SKM-1 (cell line): ENCODE measurements around the gene ZHX3.

Source experiments
- DNase-seq: peaks from one replicate; lab custom pipeline; 2025; ENCODE audit not compliant: unreplicated experiment; lab: John Stamatoyannopoulos, UW

ZHX3 gene

DNA sequence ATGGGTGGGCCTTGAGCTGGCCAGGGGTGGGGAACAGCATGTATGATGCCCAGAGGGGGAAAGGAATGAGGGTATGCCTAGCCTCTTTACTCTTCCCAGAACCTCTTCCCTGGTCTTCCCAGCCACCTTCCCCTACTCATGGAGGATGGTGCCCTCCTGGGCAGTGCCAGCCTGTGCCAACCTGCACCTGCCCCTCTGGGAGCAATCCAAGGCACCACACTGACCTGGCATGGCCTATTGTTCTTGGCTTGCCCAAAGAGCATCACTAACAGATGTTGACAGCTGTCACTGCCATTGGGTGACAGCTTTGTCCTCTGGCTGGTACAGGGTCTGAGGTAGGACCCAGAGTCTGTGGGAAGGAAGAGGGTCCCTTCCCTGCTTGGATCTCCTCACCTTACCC is 36.0 kb upstream of the ZHX3 start:
- no peak for DNase-seq

DNA sequence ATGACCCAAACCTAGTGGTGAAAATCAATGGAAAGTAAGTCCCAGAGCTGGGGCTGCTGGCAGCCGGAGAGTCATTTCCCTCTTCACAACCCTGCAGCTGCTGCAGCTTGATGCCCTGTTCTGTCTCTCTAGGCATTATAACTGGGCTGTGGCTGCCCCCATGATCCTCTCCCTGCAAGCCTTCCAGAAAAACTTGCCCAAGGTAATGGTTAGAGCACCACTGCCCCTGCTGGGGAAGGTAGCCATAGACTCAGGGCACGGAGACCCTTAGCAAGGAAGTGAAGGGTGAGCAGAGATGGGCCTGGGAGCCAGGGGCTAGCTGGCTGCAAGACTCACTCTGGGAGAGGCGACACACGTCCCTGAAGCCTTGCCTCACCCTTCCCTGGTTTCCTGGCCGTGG is 35.1 kb upstream of the ZHX3 start:
- DNase-seq: no peak

DNA sequence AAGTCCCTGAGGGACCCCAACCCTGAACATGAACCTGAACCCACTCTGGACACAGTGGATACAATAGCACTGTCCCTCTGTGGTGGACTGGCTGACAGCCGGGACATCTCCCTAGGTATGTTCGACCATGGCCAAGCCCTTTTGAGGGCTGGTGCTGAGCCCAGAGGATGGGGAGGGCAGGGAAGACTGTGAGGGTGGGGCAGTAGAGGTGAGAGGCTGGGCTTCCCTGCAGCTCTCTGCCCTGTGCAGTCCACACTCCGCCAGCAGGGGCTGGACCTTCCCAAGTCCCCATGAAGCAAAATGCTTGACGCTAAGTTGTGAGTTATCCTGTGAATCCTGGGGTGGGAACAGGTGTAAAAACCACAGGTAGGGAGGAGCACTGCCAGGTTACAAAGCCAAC is 34.6 kb upstream of the ZHX3 start:
- no peak for DNase-seq

DNA sequence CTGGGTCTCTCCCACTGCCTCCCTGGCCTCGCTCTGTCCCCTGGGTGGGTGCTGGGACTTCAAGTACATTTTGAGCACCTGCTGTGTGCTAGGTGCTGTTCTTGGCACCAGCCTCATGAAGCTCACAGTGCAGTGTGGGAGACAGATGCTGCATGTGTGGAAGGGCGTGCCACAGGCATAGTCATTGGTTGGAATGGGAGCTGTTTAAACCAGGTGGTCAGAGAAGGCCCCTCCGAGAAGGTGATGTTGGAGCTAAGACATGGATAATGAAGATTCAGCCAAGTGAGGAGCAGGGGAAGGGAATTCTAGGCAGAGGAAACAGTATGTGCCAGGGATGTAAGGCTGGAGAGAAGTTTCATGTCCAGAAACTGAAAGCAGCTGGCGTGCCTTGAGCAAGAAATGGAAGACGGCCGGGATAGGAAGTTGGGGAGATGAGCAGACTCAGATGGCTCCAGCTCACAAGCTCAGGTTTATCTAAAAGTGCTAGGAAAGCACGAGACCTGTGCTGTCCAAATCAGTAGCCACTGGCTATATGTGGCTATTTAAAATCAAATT is 33.0 kb upstream of the ZHX3 start:
- DNase-seq: no peak

DNA sequence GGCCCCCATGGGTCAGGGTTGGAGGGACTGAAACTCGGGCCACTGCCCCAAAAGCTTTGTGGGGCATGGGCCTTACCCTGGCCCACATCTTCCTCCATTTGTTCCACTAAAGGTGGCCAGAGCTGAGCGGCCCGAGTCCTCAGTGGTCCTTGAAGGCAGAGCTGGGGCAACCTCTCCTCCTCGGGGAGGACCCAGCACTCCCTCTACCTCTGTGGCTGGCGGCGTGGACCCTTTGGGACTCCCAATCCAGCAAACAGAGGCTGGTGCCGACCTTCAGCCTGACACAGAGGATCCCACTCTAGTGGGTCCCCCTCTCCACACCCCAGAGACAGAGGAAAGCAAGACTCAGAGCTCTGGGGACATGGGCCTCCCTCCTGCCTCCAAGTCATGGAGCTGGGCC is 32.4 kb upstream of the ZHX3 start:
- no peak for DNase-seq

DNA sequence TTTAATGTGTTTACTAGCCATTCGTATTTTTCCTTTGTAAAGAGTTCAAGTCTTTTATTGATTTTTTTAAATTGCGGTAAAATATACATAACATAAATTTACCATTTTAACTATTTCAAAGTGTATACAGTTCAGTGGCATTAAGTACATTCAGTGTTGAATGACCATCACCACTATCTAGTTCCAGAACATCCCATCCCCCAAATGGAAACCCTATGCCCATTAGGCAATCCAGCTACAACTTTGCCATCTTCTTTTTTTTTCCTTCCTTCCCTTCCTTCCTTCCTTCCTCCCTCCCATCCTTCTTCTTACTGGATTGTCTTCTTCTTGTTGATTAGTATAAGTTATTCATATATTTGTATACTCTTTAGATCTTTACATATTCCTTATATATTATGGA is 31.7 kb upstream of the ZHX3 start:
- DNase-seq: no peak

DNA sequence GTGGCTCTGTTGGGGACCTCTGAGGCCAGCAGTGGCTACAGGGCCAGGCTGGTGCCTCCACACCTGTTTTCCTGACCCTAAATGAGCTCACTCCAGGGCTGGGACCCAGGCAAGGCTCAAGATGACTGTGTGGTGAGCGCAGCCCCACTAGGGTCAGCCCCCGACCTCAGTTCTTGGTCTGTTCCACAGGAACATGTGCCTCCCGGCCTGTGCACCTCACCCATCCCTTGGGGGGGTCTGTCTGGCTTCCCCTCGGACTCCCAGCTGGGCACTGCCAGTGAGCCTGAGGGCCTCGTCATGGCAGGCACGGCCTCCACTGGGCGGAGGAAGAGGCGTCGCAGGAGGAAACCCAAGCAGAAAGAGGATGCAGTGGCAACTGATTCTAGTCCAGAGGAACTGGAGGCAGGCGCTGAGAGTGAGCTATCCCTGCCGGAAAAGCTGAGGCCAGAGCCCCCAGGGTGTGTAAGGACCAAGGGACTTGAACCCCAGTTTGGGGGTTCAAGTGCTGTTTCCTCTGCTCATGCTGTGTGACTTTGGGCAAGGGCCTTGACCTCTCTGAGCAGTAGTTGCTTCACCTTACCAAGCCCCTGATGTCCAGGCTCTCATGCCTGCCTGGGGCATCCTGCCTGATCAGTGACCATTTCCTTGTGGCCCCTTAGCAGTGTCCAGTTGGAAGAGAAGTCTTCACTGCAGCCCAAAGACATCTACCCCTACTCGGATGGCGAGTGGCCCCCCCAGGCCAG is 31.1 kb upstream of the ZHX3 start:
- no peak for DNase-seq

DNA sequence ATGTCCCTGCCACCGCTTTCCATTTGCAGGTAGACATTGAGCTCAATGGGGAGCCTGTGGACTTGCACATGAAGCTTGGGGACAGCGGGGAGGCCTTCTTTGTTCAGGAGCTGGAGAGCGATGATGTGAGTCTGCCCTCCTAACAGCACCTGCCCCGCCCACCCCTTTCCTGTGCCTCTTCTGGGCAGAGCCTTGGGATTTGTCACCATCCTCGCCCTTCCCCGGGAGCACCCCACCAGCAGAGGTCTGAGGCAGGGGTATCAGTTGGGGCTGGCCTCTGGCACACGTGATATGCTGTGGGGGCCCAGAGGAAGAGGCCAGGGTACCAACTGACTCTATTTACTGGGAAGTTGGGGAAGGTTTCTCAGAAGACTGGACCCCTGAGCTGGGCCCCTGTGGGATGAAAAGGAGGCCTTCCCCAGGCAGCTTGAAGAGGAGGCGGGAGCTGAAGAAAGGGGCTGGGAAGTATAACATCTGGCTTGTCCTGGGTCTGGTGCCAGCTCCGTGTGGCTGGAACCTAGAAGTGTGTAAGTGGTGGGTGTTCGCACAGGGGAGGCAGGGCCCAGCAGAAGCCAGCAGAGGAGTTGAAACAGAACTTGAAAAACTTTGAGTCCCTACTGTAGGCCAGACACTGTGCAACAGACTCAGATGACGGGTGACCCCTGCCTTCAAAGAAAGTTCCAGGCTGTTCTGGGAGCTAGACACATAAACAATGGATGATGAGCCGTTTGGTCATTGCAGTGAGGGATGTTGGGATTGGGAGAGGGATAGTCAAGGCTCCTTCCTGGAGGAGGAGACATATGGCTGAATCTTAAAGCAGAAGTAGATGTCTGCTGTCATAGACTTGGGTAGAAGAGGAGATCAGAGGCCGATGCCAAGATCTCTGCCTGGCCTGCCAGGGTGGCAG is 30.2 kb upstream of the ZHX3 start:
- DNase-seq: no peak

DNA sequence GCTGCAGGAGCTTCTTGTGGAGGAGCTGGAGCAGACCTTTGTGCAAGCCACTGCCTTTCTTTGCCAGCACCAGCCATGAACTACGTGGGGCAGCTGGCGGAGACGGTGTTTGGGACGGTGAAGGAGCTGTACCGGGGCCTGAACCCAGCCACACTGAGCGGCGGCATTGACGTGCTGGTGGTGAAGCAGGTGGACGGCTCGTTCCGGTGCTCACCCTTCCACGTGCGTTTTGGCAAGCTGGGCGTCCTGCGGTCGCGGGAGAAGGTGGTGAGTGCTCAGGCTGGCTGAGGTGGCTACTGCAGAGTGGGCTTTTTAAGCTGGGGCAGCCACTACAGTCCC is 28.2 kb upstream of the ZHX3 start:
- no peak for DNase-seq

DNA sequence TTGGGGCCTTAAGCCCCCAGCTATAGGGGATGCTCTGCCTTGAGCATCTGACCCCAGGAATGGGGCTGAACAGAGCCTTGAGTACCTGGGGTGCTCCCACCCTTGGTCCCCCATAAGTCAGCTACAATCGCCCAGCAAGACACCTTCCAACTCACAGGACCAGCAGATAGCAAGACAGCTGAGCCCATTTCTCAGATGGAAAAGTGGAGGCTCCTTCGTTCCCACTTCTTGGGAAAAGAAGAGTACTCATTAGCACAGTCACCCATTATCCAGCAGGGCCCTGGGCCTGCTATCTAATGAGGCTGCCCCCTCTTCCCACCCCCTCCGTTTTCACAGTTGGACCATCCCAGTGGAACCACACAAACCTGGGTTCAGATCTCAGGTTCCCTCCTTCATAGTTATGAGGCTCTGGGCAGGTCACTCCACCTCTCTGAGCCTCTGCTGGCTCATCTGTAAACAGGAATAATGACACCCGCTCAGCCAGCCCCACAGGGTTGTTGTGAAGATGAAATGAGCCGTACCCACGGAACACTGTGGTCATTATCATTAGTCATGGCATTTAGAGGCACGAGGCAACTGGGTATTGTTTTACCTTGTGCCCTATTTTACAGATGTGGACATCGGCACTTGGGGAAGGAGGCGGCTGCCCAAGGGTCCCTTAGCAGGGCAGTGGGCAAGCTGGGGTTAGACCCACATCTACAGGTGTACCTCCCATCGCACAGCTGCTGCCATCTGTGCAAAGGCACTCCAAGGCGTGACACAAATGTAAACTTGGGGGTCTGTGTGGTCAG is 27.6 kb upstream of the ZHX3 start:
- no peak for DNase-seq

DNA sequence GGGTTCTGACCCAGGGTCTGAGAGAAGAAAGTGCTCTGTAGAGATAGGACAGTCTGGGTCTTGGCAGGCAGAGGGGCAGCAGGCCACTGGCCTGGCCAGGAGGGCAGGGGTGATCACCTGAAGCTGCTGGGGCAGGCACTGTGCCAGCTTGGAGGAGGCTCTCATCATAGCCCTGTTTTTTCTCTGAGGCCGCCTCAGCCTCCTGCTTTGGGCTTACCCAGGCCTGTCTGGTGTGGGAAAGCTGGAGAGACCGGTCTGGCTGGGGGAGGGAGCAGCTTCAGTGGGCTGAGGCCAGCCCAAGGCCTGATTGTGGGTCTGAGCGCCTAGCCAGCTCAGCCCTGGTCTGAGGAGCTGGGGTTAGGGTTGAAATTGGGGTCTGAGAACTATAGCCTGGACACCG is 26.9 kb upstream of the ZHX3 start:
- DNase-seq: no peak

DNA sequence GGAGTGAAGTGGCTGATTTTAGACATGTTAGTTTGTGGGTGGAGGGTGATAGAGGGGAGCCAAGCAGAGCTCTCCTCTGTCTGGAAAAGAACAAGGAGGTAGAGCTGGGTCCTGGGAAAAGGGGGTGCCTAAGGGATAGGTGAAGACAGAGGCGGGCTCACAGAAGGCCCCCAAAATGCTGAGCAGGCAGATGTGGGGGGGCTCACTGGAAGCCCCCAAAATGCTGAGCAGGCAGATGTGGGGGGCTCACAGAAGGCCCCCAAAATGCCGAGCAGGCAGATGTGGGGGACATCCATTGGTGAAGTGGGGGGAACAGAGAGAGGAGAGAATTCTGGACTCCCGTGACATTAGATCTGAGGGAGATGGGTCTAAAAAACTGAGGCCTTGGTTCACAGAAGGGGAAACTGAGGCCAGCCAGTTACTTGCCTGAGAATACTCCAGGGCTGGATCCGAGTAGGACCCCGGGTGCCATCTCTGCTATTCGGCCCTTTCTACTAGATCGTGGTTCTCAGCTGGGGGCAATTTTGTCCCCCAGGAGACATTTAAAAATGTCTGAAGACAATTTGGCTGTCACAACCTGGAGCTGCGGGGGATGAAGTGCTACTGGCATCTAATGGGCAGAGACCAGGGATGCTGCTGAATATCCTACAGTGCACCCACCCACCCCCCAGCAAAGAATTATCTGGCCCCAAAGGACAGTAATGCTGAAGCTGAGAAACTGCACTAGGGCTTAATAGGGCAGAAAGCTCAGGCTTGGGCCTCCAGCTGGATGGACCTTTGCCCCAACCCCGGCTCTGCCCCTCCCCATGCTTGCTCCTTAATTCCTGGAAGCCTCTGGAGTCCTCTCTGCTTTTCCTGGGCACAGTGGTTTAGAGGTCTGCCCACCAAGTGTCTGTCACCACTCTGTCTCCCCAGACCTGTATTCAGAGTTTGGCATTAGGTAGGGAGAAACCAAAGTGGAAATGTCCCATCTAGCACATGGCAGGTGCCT is 25.2 kb upstream of the ZHX3 start:
- no peak for DNase-seq

DNA sequence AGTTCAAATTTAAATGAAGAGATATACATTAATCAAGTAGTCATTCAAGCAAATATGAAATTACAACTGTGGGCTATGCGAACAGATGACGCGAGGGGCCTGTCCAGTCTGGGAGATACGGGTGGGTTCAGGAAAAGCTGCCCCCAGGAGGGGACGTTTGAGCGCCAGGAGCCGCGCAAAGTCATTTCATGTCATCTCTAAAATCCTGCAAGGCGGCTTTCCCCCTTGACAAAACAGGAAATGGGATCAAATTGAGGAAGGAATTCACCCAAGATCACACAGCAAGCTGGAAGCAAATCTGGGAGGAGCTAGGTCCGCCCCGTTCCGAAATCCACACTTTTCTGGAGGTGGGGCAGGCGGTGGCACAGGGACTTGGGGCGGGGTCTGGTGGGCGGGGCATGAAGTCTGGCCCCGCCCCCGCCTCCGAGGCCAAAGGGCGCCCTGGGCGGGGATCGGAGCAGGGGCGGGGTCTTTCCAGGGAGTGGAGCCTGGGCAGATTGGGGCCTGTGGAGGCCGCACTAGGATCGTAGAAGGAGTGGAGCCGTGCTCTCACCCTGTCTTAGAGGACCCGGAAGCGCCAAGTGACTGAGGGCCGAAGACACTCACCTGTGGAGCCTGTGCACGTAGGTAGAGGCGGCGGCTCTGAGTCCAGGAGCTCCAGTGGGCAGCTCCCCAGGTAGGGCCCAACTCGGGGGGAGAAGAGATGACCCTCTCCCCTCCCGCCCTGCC is 23.0 kb upstream of the ZHX3 start, which contains the start of gene LPIN3:
LPIN3 (plus strand) TSS at position 495 of the 729 bp plus-strand sequence. CDS start 4,983 bp downstream, outside the sequence.
- no peak for DNase-seq

DNA sequence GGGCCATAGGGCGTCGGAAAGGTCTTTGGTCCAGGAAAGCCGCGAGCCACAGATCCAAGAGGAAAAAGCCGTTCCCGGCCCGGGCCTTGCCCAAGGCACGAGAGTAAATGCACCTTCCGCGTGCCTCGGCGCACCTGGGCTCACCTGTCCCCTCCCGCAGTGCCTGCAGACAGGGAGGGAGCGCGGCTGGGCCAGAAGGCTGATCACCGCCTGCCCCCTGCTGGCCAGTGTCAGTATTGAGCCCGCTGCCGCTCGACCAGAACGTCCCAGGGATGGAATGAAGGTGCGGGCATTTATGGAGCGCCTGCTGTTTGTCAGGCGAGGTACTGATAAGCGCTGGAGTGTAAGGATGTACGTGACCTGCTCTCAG is 22.4 kb upstream of the ZHX3 start:
- DNase-seq: peak; percentile 51

DNA sequence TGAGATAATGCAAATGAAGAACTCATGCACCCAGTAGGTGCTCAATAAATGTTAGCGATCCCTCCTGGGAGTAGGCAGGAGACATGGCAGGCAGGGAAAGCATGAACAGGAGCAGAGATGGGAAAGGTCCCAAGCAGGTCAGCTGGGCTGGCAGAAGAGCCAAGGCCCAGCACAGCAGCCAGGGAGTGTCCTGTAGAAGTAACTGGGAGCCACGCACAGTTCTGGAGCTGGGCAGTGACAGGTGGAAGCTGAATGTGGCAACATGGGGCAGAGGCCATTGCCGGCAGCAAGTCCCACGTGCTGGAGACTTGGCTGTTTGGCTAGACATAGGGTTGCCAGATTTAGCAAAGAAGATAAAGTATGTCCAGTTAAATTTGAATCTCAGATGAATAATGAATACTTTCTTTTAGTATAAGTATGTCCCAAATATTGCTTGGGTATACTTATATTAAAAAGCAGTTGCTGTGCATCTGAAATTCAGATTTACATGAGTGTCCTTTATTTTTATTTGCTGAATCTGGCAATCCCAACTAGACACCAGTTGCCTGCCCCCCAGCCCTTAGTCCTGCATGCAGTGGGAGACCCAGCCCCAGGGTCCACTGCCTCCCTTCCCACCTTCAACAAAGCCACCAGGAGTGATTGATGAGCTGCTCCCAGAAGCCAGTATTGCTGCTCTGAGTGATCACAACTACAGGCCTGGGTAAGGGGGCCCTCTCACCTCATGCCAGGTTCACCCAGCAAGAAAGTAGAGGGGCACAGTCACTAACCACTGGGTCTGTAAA is 19.4 kb upstream of the ZHX3 start:
- DNase-seq: no peak

DNA sequence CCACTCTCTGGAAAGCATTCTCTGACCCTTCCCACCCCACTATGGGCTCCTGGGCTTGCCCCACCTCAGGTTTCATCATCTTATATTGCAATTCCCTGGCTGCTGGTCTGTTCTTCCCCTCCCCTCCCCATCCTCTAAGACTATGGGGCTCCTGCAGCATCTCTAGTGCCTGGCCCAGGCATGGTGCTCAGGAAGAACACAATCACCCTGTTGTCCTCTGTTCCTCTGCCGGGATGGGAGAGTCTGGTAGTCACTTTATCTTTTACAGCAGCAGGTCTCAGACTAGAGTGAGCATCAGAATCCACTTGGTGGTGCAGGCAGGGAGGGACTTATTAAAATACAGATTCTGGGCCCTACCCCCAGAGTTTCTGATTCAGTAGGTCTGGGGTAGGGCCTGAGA is 18.1 kb upstream of the ZHX3 start:
- no peak for DNase-seq

DNA sequence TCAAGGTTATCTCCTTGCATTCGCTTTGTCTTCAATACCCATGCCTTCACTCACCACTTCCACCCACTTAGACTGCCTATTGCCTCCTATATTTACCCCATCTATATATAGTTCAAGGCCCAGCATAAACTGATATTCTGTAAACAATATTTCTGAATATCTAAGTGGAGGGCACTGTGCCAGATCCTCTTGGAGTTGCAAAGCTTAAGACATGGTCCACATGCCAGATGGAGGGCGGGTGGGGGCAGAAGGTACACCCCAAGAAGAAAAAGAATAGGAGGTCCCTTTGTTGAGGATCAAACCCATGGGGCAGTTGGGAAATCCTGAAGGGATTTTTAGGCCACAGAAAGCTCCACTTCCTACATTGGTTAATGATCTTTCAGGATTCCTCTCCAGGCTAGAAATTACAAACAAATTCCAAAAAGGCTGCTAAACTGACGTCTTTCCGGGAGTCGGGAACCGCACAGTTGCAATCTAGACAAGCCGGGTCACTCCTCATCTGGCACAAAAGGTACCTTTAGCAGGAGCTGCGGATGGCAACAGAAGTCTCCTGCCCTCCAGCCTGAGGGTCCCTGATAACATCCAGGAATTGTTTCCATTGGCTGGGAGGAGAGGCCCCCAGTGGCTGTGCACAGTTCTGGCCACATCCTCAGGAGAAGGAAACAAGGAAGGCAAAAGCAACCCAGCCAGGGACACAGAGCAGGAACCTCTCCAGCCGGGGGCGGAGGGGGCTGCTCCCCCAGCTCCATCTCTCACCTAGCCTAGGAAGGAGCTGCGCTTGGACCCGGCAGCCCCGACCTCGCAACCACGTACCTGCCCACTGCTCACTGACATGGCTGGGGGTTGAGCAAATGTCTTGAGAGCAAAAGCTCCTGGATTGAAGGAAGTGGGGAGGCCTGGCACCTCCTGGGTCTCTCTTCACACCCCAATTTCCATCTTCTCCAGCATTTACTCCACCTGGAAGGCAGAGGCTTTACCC is 17.2 kb upstream of the ZHX3 start:
- no peak for DNase-seq

DNA sequence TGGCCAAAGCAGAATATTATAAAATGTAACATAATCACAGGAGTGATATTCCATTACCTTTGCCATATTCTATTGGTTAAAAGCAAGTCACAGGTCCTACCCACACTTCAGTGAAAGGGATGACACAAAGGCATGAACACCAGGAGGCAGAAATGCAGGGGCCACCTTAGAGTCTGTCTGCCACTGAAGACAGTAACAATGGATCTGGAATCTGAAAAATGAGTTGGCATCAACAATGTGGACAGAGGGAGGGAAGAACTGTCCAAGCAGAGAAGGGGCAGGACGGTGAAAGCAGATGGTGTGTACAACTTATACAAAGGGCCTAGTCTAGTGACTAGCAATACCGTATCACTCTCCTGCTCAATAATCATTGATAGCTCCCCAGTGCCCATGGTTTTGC is 16.5 kb upstream of the ZHX3 start:
- no peak for DNase-seq
